ENCODE measurements around the gene NUCKS1.

GRCh38 chr1:205756552-205756951 is 6.6 kb upstream of the NUCKS1 start:
- TF ChIP-seq CTCF (conservative IDR thresholded peaks at IDR 0.05 in 1 of 2, IDR thresholded peaks at IDR 0.05 in 1 of 2; ENCODE audit: low read depth in 1 of 2, low read length in 2 of 2) (no peak), EZH2 (IDR thresholded peaks at IDR 0.05; ENCODE audit: low read length, missing control alignments) (no peak)

Data from fibroblast of lung (primary cell).